Transverse colon (tissue), 4 donors: ENCODE results near the gene TTBK1.
A peak's percentile ranks its signal among the peaks of the same experiment; 100 is the strongest.

Source experiments
- EP300 ChIP-seq: sonication (generic); formaldehyde crosslinking; IDR thresholded peaks from one replicate; pipeline ENCODE4 v1.6.1; 2017; ENCODE audit warnings: antibody characterized with exemption, low read depth
- POLR2A ChIP-seq: fragments of 450-650 bp; IDR thresholded peaks from one replicate; pipeline ENCODE4 v1.6.1; 2016; ENCODE audit warnings: antibody characterized with exemption, mild to moderate bottlenecking, moderate library complexity
- POLR2AphosphoS5 ChIP-seq, 3 donors: sonication (generic); formaldehyde crosslinking; IDR thresholded peaks; one replicate each; pipeline ENCODE4 v1.6.1; 2016; ENCODE audit warnings: antibody characterized with exemption in 3 of 3
- TF ChIP-seq, protein P1 (sequence below), 5 experiments: fragments of 200-600 bp in 3 of 5; fragments of 450-650 bp in 2 of 5; sonication (generic) in 3 of 5; IDR thresholded peaks; 1 replicate in 2 of 5; 2 replicates in 3 of 5; pipeline ENCODE4 v1.5.1; 2016 to 2017; ENCODE audit warnings: antibody characterized with exemption in 5 of 5, inconsistent platforms in 3 of 5, mild to moderate bottlenecking in 2 of 5, moderate library complexity in 1 of 5

DNA sequence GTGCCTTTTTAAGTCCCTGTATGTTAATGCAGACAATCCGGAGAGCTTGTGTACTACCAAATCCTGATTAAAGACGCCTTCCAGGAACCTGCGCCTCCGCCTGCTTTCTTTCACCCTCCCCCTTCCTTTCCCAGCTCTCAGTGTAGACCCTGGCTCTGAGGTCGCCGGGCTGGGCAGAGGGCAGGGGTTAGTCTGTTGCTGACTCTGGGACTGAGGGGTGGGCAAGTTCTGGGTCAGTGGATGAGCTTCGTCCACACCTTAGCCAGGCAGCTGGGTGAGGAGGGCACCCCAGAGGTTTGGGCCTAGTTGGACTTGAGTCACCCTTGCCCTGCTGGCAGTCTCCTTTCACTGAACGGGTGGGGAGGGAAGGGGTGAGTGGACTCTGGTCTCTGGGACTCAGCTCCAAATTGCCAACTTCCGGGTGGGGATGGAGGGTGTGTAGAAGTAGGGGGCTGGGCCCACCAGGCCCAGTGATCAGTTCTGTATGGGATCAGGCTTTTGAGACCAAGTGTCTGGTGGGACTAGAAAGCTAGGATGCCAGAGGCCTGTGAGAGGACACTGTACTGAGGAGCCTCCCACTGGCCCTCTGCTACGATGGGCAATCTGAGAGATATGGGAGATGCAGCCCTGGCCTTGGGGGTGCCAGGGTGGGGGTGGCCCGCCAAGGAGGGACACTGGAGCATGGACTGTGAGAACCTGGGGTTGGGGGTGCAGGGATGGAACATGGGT, 33.5 kb downstream of the TTBK1 start:
- no peak for TF ChIP-seq EP300
- TF ChIP-seq, protein P1, sequence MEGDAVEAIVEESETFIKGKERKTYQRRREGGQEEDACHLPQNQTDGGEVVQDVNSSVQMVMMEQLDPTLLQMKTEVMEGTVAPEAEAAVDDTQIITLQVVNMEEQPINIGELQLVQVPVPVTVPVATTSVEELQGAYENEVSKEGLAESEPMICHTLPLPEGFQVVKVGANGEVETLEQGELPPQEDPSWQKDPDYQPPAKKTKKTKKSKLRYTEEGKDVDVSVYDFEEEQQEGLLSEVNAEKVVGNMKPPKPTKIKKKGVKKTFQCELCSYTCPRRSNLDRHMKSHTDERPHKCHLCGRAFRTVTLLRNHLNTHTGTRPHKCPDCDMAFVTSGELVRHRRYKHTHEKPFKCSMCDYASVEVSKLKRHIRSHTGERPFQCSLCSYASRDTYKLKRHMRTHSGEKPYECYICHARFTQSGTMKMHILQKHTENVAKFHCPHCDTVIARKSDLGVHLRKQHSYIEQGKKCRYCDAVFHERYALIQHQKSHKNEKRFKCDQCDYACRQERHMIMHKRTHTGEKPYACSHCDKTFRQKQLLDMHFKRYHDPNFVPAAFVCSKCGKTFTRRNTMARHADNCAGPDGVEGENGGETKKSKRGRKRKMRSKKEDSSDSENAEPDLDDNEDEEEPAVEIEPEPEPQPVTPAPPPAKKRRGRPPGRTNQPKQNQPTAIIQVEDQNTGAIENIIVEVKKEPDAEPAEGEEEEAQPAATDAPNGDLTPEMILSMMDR (IDR thresholded peaks at IDR 0.05): no peak
- TF ChIP-seq POLR2A: no peak
- peak in 1 of 3 donors; percentile 26 for TF ChIP-seq POLR2AphosphoS5 (IDR thresholded peaks at IDR 0.05)
